ENCODE data around the gene AGAP1.

Gene AGAP1

DNA sequence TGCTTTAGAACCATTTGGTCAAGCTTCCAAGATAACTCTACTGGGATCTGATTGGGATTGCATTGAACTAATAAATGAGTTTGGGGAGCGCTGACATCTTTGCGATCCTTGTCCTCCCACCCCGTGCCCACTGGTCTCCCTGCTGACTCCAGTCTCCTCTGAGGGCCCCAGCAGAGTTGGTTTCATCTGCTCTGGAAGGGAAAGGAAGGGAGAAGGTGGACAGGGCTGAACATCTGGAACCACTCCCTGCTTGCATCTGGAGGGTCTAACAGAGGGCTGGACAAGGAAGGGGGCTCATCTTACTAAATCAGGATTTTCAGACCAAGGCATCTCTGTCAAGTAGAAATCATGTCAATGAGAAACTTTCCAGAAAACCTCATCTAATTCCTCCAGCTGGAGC lies 661.6 kb downstream of the AGAP1 start:
- H3K4me3 ChIP-seq (ENCODE audit: low read depth, low read length) = no peak overlapping the region
- DNase-seq (ENCODE audit: low read depth) = no peak
- no peak for TF ChIP-seq CTCF (IDR thresholded peaks at IDR 0.05; ENCODE audit: control insufficient read depth, extremely low read depth, insufficient read depth)

GRCh38 chr2:236156095-236156859 lies 662.4 kb downstream of the AGAP1 start:
- TF ChIP-seq CTCF (IDR thresholded peaks at IDR 0.05; ENCODE audit: control insufficient read depth, extremely low read depth, insufficient read depth) = no peak
- DNase-seq (ENCODE audit: low read depth) = no peak
- H3K4me3 ChIP-seq (ENCODE audit: low read depth, low read length) = no peak overlapping the region

DNA sequence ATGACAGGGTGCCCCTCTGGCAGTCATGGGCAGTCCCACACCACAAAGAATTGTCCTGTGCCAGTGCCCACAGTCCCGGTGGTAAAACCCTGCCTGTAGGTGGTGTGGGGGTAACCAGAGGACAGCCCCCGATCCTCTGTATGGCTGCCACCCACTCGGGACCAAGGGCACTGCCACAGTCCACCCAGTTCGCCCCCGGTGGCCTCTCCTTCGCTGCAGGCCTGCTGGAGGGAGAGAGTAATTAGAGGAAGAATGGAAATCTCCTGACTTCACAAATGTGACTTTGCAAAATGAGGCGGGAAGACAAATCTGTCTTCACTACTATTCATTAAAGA lies 663.0 kb downstream of the AGAP1 start:
- DNase-seq (ENCODE audit: low read depth) = no peak
- no peak overlapping the region for H3K4me3 ChIP-seq (ENCODE audit: low read depth, low read length)
- TF ChIP-seq CTCF (IDR thresholded peaks at IDR 0.05; ENCODE audit: control insufficient read depth, extremely low read depth, insufficient read depth) = no peak

DNA sequence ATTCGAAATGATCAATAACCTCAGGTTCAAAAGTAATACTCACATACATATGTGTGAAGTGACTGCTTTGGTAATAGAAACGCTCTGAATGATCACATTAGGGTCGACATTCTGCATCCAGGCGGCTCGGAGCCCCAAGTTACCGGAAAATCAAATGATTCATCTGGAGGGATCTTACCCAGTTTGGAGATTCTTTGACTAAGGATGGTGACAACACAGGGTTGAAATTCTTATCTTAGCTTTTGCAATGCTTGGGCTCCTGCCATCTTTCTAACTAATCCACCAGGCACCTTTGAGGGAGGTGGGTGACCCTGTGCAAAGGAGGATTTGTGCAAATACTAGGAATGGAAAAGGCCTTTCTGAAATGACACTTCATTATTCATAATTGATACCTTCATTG lies 663.5 kb downstream of the AGAP1 start:
- H3K4me3 ChIP-seq (ENCODE audit: low read depth, low read length) = no peak overlapping the region
- DNase-seq (ENCODE audit: low read depth) = no peak
- no peak for TF ChIP-seq CTCF (IDR thresholded peaks at IDR 0.05; ENCODE audit: control insufficient read depth, extremely low read depth, insufficient read depth)

DNA sequence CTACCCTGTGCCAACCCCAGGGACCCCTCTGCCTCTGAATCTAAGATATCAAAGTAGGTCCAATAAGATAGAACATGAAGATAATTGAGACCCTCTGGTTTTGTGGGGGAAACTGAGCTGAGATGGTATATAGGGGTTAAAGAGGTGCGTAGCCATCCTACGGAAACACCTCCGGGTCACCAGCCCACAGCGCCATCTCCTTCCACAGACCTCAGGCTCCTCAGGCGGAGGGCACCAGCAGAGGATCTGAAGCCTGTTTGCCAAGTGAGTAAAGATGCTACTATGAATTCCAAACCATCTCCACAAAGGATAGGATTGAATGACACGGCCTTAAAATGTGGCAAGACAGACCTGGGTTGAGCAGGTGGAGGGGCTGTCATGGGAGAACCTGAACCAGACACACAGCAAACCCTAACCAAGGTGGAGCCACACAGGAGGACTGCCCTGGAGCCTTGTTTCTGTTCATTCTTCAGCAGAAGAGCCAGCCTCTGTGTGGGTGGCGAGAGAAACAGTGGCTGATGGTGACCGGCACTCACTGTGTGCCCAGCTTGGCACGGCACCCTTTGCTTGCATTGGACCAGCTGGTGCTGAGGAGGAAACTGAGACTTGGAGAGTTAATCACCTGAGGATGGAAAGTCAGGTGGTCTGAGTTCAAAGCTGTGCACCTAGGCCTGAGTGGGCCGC lies 664.1 kb downstream of the AGAP1 start:
- no peak for TF ChIP-seq CTCF (IDR thresholded peaks at IDR 0.05; ENCODE audit: control insufficient read depth, extremely low read depth, insufficient read depth)
- H3K4me3 ChIP-seq (ENCODE audit: low read depth, low read length) = no peak overlapping the region
- DNase-seq (ENCODE audit: low read depth) = no peak

DNA sequence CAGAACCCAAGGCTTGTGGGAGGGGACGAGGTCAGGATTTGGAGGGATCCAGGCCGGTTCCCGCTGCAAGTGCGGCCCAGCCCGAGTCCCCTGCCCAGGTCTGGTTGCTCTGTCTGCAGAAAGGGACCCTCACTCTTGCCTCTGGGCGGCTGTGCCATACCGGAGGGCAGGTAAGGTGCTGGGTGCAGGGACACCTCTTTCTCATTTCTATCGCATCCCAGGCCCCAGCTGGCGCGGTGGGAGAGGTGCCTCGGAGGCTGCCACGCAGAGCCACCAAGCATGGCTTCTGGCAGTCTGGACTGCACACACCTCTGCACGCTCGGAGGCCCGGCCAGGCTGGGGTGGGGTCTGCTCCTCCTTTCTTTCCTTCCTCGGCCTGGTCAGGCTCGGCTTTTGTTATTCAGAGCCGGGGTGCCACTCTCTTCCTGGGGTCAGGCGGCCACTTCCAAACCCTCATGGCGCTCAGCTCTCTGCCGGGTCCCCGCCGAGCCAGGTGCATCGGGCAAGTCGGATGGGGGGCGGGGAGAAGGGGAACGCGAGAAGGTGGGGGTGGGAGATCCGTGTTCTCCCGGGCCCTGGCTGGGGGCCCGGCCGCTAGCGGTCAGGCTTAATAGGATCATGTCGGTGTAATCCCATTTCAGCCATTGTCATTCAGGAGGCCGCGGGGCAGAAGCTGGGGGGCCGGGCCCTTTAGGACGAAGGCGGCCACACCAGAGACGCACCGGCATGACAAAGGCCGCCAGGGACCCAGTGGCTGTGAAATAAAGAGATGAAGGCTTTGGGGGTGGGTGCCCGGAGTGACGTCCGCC lies 665.3 kb downstream of the AGAP1 start:
- no peak for DNase-seq (ENCODE audit: low read depth)
- no peak overlapping the region for H3K4me3 ChIP-seq (ENCODE audit: low read depth, low read length)
- no peak for TF ChIP-seq CTCF (IDR thresholded peaks at IDR 0.05; ENCODE audit: control insufficient read depth, extremely low read depth, insufficient read depth)
